Hematopoietic multipotent progenitor cell treated with erythropoietin and hydrocortisone succinate and interleukin-3 and kit ligand, for 8 days (in vitro differentiated cells): ENCODE data around the gene DPP7.

Source experiments
- DNase-seq: peaks from one replicate; pipeline ENCODE4 v3.0.0-alpha.2; 2015

DPP7 gene

GRCh38 chr9:137085920-137086530 is 28.5 kb downstream of the DPP7 start:
- peak; percentile 45 for DNase-seq

DNA sequence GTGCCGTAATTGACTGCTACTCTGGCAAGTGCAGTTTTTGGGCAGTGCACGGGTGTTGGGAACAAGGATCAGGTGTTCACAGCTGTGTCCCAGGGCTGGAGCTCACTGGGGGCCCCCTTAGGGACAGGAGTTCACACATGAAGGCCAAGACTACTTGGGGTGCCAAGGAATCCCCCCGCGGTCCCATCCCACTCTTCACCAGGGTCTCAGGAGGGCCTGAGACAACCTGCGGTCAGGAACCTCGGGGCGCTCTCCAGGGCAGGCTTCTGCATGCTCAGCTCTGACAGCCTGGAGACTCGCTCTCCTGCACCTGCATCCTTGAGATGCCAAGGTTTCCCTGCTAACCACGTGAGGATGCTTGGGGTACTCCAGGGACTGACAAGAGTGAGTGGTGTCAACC is 30.0 kb downstream of the DPP7 start:
- DNase-seq, result no peak

- no peak for DNase-seq
Observed at GRCh38 chr9:137083394-137084004, 31.0 kb downstream of the DPP7 start.

DNA sequence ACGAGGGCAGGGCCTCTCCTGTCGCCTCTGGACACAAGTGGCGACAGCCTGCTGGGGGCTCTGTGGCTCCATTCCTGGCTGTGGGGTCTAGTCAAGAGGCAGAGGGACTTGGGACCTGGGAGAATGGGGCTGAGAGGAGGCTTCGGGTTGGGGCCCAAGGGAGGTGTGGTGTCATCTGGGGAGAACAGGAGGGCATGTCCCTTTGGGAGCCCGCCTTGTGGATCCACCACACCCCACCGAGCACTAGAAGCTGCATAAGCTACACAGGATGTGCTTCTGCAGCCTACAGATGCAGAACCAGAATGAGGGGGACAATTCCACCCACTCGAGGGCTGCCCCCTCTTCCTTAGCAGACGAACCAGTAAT is 31.6 kb downstream of the DPP7 start:
- DNase-seq, result no peak

GRCh38 chr9:137082222-137082924 is 32.2 kb downstream of the DPP7 start:
- no peak for DNase-seq

DNA sequence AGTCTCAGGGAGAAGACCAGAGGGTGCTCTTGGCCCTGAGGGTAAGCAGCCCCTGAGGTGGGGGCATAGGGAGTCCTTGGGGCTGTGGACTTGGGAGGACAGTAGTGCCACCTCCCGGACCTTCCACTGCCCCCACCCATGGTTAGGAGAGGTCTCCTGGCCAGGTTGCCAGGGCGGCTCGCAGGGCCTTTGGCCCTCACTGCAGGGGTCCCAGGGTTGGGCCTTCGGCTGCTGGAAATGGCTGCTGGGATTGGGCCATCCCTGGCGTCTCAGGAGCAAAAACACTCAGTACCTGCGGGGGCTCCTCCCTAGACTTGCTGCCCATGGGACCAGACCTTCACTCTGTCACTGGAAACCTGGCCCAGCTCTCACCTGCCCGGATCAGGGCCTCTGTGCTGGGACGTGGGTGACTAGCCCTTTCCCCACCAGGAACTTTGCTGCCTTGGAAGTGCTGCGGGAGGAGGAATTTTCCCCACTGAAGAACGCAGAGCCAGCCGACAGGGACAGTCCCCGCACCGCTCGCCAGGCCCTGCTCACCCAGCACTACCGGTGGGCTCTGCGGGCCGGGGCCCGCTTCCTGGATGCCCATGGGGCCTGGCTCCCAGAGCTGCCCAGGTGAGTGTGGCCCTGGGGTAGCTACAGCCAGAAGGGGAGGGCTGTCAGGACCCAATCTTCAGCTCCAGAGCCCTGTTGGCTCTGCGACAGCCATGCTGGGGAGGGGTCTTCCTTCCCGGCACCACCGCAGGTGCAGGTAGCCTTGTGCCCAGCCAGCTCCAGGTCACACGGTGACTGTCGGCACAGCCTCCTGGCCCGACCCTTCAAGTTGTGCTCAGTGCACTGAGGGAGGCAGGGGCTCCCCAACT is 34.0 kb downstream of the DPP7 start:
- no peak for DNase-seq

- DNase-seq, result no peak
Observed at GRCh38 chr9:137079401-137079787, 35.1 kb downstream of the DPP7 start.

DNA sequence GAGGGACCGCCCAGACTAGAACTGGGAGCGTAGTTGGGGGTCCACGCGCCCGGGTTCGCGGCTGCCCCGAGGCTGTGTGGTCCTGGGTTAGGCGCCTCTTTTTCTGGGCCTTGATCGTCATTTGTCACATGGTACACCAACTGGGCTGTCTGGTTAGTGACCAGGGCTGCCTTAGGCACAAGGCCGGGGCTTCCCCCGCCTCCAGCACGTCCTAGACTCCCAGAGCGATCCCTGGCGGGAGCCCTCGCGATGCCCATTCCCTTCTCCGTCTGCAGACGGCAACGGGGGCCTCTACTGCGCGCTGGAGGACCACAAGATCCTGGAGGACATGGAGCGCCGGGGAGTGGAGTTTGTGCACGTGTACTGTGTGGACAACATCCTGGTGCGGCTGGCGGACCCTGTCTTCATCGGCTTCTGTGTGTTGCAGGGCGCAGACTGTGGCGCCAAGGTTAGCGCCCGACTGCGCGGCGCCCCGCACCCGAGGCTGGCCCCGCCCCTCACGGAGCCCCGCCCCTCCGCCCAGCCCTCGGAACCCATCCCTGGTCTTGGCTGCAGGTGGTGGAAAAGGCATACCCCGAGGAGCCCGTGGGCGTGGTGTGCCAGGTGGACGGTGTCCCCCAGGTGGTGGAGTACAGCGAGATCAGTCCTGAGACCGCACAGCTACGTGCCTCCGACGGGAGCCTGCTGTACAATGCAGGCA is 35.7 kb downstream of the DPP7 start:
- DNase-seq, result no peak

DNA sequence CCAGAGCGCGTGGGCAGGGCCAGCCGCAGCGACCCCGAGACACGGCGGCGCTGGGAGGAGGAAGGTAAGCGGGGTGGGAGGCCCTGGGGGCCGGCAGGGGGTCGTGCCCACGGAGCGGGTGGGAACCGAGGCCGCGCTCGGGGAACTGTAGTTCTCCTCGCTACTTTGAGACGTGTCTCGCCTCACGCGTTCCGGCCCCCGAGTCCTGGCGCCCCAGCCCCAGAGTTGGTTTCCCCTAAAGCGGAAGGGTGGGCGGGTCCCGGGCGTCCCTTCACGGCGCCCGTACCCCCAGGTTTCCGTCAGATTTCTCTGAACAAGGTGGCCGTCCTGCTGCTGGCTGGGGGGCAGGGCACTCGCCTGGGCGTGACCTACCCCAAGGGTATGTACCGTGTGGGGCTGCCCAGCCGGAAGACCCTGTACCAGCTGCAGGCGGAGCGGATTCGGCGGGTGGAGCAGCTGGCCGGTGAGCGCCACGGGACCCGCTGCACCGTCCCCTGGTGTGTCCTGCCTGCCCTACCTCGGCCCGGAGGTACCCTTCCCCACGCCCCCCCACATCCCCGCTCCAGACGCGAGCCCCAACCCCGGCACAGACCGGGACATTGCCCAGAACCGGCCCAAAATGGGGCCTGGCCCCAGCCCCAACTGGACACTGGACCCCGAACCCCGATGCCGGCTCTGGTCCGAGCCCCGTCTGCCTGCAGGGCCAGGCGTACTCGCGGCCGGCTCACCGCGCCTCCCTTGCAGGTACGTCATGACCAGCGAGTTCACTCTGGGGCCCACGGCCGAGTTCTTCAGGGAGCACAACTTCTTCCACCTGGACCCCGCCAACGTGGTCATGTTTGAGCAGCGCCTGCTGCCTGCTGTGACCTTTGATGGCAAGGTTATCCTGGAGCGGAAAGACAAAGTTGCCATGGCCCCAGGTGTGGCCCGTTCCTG is 36.5 kb downstream of the DPP7 start:
- no peak for DNase-seq

GRCh38 chr9:137077010-137077747 is 37.4 kb downstream of the DPP7 start, which contains the start of gene UAP1L1:
Gene UAP1L1, plus strand, starts transcription at chr9:137077517. Its CDS starts 16 bp downstream, at chr9:137077533.
- peak; percentile 60 for DNase-seq

- DNase-seq, result no peak
Observed at GRCh38 chr9:137076636-137077009, 37.9 kb downstream of the DPP7 start.

DNA sequence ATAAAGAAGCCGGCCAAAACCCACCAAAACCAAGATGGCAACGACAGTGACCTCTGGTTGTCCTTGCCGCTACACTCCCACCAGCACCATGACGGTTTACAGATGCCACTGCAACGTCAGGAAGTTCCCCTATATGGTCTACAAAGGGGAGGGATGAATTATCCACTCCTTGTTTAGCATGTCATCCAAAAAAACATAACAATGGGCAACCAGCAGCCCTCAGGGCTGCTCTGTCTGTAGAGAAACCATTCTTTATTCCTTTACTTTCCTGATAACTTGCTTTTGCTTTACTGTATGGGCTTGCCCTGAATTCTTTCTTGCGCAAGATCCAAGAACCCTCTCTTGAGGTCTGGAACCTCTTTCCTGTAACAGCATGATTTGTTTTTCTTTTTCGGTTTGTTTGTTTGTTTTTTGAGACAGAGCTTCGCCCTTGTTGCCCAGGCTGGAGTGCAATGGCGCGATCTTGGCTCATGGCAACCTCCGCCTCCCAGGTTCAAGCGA is 39.2 kb downstream of the DPP7 start:
- DNase-seq, result no peak

GRCh38 chr9:137074657-137075274 is 39.8 kb downstream of the DPP7 start:
- no peak for DNase-seq

GRCh38 chr9:137073992-137074399 is 40.5 kb downstream of the DPP7 start:
- DNase-seq, result no peak

GRCh38 chr9:137071282-137071681 is 43.3 kb downstream of the DPP7 start:
- DNase-seq, result no peak

GRCh38 chr9:137070906-137071275 is 43.6 kb downstream of the DPP7 start:
- DNase-seq, result no peak

GRCh38 chr9:137070201-137070905 is 44.2 kb downstream of the DPP7 start, which contains the start of gene SAPCD2:
Gene SAPCD2, minus strand, starts transcription at chr9:137070557. Its CDS starts 97 bp downstream, at chr9:137070460.
- peak; percentile 94 for DNase-seq

DNA sequence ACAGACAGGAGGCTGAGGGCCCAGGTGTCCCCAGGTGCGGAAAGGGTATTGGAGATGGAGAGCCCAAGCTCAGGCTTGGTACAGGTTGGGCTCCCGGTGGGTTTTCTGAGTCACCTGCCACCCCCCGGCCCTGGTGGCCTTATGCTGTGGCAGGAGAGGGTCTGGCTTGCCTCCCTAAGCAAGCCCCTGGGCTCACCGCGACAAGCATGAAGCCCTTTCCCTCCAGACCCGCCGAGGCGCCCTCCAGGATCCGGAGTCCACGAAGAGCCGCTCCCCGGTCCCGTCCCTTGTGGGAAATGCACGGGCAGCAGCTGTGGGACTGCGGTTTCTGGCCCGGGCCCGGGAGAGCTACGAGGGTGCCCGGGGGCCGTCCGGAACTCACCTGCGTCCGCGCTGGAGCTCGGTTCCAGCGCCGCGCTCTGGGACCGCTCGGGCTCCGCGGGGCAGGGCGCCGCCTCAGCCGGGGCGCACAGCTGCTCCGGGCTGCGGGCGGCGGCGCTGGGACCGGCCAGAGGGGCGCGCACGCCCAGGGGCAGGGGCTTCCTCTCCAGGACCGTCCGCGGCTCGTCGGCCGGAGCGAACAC is 44.9 kb downstream of the DPP7 start:
- DNase-seq, result no peak
